Ishikawa (cell line): ENCODE measurements around the gene SYVN1.

Experiments used
- CEBPB ChIP-seq: IDR thresholded peaks from 2 replicates; pipeline ENCODE4 v1.6.1; 2012
- CREB1 ChIP-seq: IDR thresholded peaks from 2 replicates; pipeline ENCODE4 v1.6.1; 2012; ENCODE audit warnings: low read depth
- EGR1 ChIP-seq: IDR thresholded peaks from 2 replicates; pipeline ENCODE4 v1.6.1; 2012
- EP300 ChIP-seq: IDR thresholded peaks from 2 replicates; pipeline ENCODE4 v1.6.1; 2012; ENCODE audit warnings: borderline replicate concordance
- FOXM1 ChIP-seq: IDR thresholded peaks from 2 replicates; pipeline ENCODE4 v1.6.1; 2012; ENCODE audit warnings: low read depth, borderline replicate concordance
- MAX ChIP-seq: IDR thresholded peaks from 2 replicates; pipeline ENCODE4 v1.6.1; 2012
- NFIC ChIP-seq: IDR thresholded peaks from 2 replicates; pipeline ENCODE4 v1.6.1; 2012
- RAD21 ChIP-seq: IDR thresholded peaks from 2 replicates; pipeline ENCODE4 v1.6.1; 2012; ENCODE audit warnings: low read depth
- REST ChIP-seq: IDR thresholded peaks from 2 replicates; pipeline ENCODE4 v1.6.1; 2012; ENCODE audit warnings: low read depth, mild to moderate bottlenecking
- TAF1 ChIP-seq: IDR thresholded peaks from 2 replicates; pipeline ENCODE4 v1.6.1; 2012; ENCODE audit warnings: low read depth, mild to moderate bottlenecking
- TCF12 ChIP-seq: IDR thresholded peaks from 2 replicates; pipeline ENCODE4 v1.6.1; 2012; ENCODE audit warnings: low read depth
- TEAD4 ChIP-seq: IDR thresholded peaks from 2 replicates; pipeline ENCODE4 v1.6.1; 2012
- USF1 ChIP-seq: IDR thresholded peaks from 2 replicates; pipeline ENCODE4 v1.6.1; 2012
- YY1 ChIP-seq: IDR thresholded peaks from 2 replicates; pipeline ENCODE4 v1.6.1; 2012; ENCODE audit warnings: low read depth
- ZBTB7A ChIP-seq: IDR thresholded peaks from 2 replicates; pipeline ENCODE4 v1.6.1; 2012; ENCODE audit warnings: low read depth

SYVN1 gene

GRCh38 chr11:65113839-65114238 is 20.5 kb downstream of the SYVN1 start:
- peak; percentile 45; the same call in 1 of the 2 replicates for TF ChIP-seq MAX
- no peak for TF ChIP-seq YY1

- peak; percentile 39; the same call in 1 of the 2 replicates for TF ChIP-seq TCF12
- TF ChIP-seq TEAD4 = 0 out of 2 replicates have a peak, but pooled peaks have one; percentile 21
- no peak for TF ChIP-seq RAD21
- TF ChIP-seq NFIC = peak; percentile 92
Measured at GRCh38 chr11:65113361-65113756, 21.0 kb downstream of the SYVN1 start.

GRCh38 chr11:65112546-65113360 is 21.6 kb downstream of the SYVN1 start:
- TF ChIP-seq ZBTB7A (peak; percentile 89; the same call in 1 of the 2 replicates), EGR1 (no peak), USF1 (no peak), MAX (peak; percentile 60; the same call in 1 of the 2 replicates), EP300 (no peak), NFIC (no peak), TCF12 (0 out of 2 replicates have a peak, but pooled peaks have one; percentile 16), CREB1 (no peak), YY1 (no peak; the same call in none of the 2 replicates), RAD21 (peak; percentile 22; the same call in 1 of the 2 replicates), REST (no peak), TEAD4 (no peak)

- TF ChIP-seq FOXM1 = no peak
- TF ChIP-seq NFIC = no peak
- peak; percentile 46; the same call in 1 of the 2 replicates for TF ChIP-seq MAX
- peak; percentile 40 for TF ChIP-seq ZBTB7A
- TF ChIP-seq RAD21 = no peak
- TF ChIP-seq USF1 = no peak
- no peak for TF ChIP-seq EGR1
- TF ChIP-seq EP300 = no peak
- TF ChIP-seq YY1 = no peak
- TF ChIP-seq TCF12 = no peak
- TF ChIP-seq REST = no peak
- no peak for TF ChIP-seq CEBPB
- peak; percentile 84 for TF ChIP-seq TAF1
- peak; percentile 49; the same call in 1 of the 2 replicates for TF ChIP-seq CREB1
- TF ChIP-seq TEAD4 = no peak
Measured at GRCh38 chr11:65111744-65112545, 22.4 kb downstream of the SYVN1 start, which contains the start of gene TM7SF2. Gene TM7SF2, plus strand, starts transcription at chr11:65111872. Its CDS starts 144 bp downstream, at chr11:65112016.

- TF ChIP-seq YY1 = no peak
- no peak for TF ChIP-seq TCF12
- no peak for TF ChIP-seq EP300
- no peak for TF ChIP-seq REST
Measured at GRCh38 chr11:65111159-65111743, 23.1 kb downstream of the SYVN1 start.
